ENCODE data around the gene NXNL1.
"Not testable (repeated sequence)": the region's sequence is repeated elsewhere in the genome, so short reads cannot be mapped to it uniquely, and the experiment has no call there.

NXNL1 gene

GRCh38 chr19:17460372-17461230, at the start of gene NXNL1:
NXNL1 (minus strand) TSS chr19:17460926; CDS start chr19:17460869, 57 bp downstream.
- Histone ChIP-seq H3K36me3 (ENCODE audit: control insufficient read depth, insufficient read depth, low read length) (no peaks in the 10 kb centered on the region), H3K4me3 (ENCODE audit: low read length) (no peak within 1 kb of the TSS), H3K4me1 (ENCODE audit: control insufficient read depth, insufficient read depth, low read length) (no peaks in the 10 kb centered on the region), H3K27me3 (ENCODE audit: control insufficient read depth, insufficient read depth, low read length) (peaks cover 5% of the 10 kb centered on the region), H3K27ac (ENCODE audit: low read depth, low read length) (no peak within 1 kb of the TSS), H3K9ac (ENCODE audit: low read length) (no peak within 1 kb of the TSS)

DNA sequence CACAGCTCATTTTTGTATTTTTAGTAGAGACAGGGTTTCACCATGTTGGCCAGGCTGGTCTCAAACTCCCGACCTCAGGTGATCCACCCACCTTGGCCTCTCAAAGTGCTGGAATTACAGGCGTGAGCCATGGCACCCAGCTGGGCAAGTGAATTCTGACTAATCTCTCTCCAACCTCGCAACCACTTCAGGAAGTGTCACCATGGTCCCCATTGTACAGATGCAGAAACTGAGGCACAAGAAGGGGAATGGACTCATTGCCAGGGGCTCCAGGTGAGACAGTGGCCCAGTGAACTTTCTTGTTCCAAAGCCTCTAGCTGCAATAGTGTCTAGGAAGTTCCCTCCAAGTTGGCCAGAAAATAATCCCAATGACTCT, 47.8 kb upstream of the NXNL1 start:
- not testable (repeated sequence) for H3K27ac ChIP-seq (ENCODE audit: low read depth, low read length); H3K36me3 ChIP-seq (ENCODE audit: control insufficient read depth, insufficient read depth, low read length); H3K9ac ChIP-seq (ENCODE audit: low read length); H3K4me1 ChIP-seq (ENCODE audit: control insufficient read depth, insufficient read depth, low read length); H3K27me3 ChIP-seq (ENCODE audit: control insufficient read depth, insufficient read depth, low read length); H3K4me3 ChIP-seq (ENCODE audit: low read length)

GRCh38 chr19:17506745-17507144, 46.0 kb upstream of the NXNL1 start:
- Histone ChIP-seq H3K27me3 (ENCODE audit: control insufficient read depth, insufficient read depth, low read length) (no peaks in the 10 kb centered on the region), H3K9ac (ENCODE audit: low read length) (no peak overlapping the region), H3K4me1 (ENCODE audit: control insufficient read depth, insufficient read depth, low read length) (peaks cover 6% of the 10 kb centered on the region), H3K36me3 (ENCODE audit: control insufficient read depth, insufficient read depth, low read length) (no peaks in the 10 kb centered on the region), H3K27ac (ENCODE audit: low read depth, low read length) (no peak overlapping the region), H3K4me3 (ENCODE audit: low read length) (no peak overlapping the region)

GRCh38 chr19:17505223-17505622, 44.5 kb upstream of the NXNL1 start:
- H3K27ac ChIP-seq (ENCODE audit: low read depth, low read length) = peak overlapping the region; percentile 32
- no peak overlapping the region for H3K4me3 ChIP-seq (ENCODE audit: low read length)
- peaks cover 2% of the 10 kb centered on the region for H3K4me1 ChIP-seq (ENCODE audit: control insufficient read depth, insufficient read depth, low read length)
- no peaks in the 10 kb centered on the region for H3K36me3 ChIP-seq (ENCODE audit: control insufficient read depth, insufficient read depth, low read length)
- no peaks in the 10 kb centered on the region for H3K27me3 ChIP-seq (ENCODE audit: control insufficient read depth, insufficient read depth, low read length)
- H3K9ac ChIP-seq (ENCODE audit: low read length) = no peak overlapping the region

- no peak overlapping the region for H3K27ac ChIP-seq (ENCODE audit: low read depth, low read length)
Measured at GRCh38 chr19:17504456-17504855, 43.7 kb upstream of the NXNL1 start.

GRCh38 chr19:17504030-17504429, 43.3 kb upstream of the NXNL1 start:
- H3K27ac ChIP-seq (ENCODE audit: low read depth, low read length) = no peak overlapping the region
- no peaks in the 10 kb centered on the region for H3K36me3 ChIP-seq (ENCODE audit: control insufficient read depth, insufficient read depth, low read length)
- no peak overlapping the region for H3K9ac ChIP-seq (ENCODE audit: low read length)
- H3K27me3 ChIP-seq (ENCODE audit: control insufficient read depth, insufficient read depth, low read length) = no peaks in the 10 kb centered on the region
- H3K4me1 ChIP-seq (ENCODE audit: control insufficient read depth, insufficient read depth, low read length) = no peaks in the 10 kb centered on the region
- no peak overlapping the region for H3K4me3 ChIP-seq (ENCODE audit: low read length)

More at GRCh38 chr19:17504456-17504855, 43.7 kb upstream of the NXNL1 start:
- Histone ChIP-seq H3K4me1 (ENCODE audit: control insufficient read depth, insufficient read depth, low read length) (no peaks in the 10 kb centered on the region), H3K27me3 (ENCODE audit: control insufficient read depth, insufficient read depth, low read length) (no peaks in the 10 kb centered on the region), H3K9ac (ENCODE audit: low read length) (no peak overlapping the region), H3K36me3 (ENCODE audit: control insufficient read depth, insufficient read depth, low read length) (no peaks in the 10 kb centered on the region), H3K4me3 (ENCODE audit: low read length) (no peak overlapping the region)

DNA sequence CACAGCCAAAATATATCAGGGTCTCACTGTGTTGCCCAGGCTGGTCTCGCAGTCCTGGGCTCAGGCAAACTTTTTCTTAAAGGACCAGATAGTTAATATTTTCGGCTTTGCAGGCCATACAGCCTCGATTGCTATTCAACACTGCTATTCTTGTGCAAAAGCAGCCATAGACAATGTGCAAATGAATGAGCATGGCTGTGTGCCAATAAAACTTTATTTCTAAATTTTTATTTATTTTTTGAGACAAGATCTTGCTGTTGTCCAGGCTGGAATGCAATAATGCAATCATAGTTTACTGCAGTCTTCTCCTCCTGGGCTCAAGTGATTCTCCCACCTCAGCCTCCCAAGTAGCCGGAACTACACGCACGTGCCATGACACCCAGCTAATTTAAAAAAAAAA, 42.5 kb upstream of the NXNL1 start:
- H3K27ac ChIP-seq (ENCODE audit: low read depth, low read length) = no peak overlapping the region

DNA sequence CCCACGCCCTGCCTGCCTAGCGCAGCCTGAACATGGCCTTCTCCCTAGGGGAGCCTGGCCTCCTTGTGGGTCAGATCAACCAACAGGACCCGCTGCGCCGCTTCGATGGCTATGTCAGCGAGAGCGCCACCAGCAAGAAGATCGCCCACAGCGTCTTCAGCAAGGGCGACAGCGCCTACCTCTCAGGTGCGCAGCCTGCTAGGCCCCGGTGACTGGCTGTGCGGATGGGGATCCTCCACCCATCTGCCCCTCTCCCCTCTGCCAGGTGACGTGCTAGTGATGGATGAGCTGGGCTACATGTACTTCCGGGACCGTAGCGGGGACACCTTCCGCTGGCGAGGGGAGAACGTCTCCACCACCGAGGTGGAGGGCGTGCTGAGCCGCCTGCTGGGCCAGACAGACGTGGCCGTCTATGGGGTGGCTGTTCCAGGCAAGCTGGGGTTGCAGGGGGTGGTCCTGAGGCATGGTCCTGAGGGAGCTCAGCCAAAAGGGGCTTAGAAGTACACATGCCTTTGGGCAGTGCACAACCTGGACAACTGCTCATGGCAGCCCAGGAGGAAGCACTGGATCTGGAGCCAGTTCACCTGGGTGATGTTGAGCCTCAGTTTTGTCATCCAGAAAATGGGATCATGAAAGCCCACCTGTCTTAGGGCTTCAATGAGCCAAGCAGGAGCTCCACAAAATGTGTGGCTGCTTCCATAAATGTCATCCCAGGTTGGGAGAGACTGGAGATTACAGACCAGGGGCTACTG, 39.9 kb upstream of the NXNL1 start:
- no peak overlapping the region for H3K9ac ChIP-seq (ENCODE audit: low read length)
- H3K27ac ChIP-seq (ENCODE audit: low read depth, low read length) = no peak overlapping the region
- no peaks in the 10 kb centered on the region for H3K4me1 ChIP-seq (ENCODE audit: control insufficient read depth, insufficient read depth, low read length)
- no peaks in the 10 kb centered on the region for H3K27me3 ChIP-seq (ENCODE audit: control insufficient read depth, insufficient read depth, low read length)
- no peak overlapping the region for H3K4me3 ChIP-seq (ENCODE audit: low read length)
- no peaks in the 10 kb centered on the region for H3K36me3 ChIP-seq (ENCODE audit: control insufficient read depth, insufficient read depth, low read length)

More for the DNA sequence above, 42.5 kb upstream of the NXNL1 start:
- Histone ChIP-seq H3K27me3 (ENCODE audit: control insufficient read depth, insufficient read depth, low read length) (no peaks in the 10 kb centered on the region), H3K9ac (ENCODE audit: low read length) (no peak overlapping the region), H3K36me3 (ENCODE audit: control insufficient read depth, insufficient read depth, low read length) (no peaks in the 10 kb centered on the region), H3K4me1 (ENCODE audit: control insufficient read depth, insufficient read depth, low read length) (no peaks in the 10 kb centered on the region), H3K4me3 (ENCODE audit: low read length) (no peak overlapping the region)

- no peaks in the 10 kb centered on the region for H3K27me3 ChIP-seq (ENCODE audit: control insufficient read depth, insufficient read depth, low read length)
- no peak overlapping the region for H3K4me3 ChIP-seq (ENCODE audit: low read length)
- no peaks in the 10 kb centered on the region for H3K36me3 ChIP-seq (ENCODE audit: control insufficient read depth, insufficient read depth, low read length)
- no peaks in the 10 kb centered on the region for H3K4me1 ChIP-seq (ENCODE audit: control insufficient read depth, insufficient read depth, low read length)
- H3K27ac ChIP-seq (ENCODE audit: low read depth, low read length) = no peak overlapping the region
- H3K9ac ChIP-seq (ENCODE audit: low read length) = no peak overlapping the region
Measured at GRCh38 chr19:17499648-17500446, 39.1 kb upstream of the NXNL1 start.

GRCh38 chr19:17499025-17499424, 38.3 kb upstream of the NXNL1 start:
- not testable (repeated sequence) for H3K36me3 ChIP-seq (ENCODE audit: control insufficient read depth, insufficient read depth, low read length); H3K4me1 ChIP-seq (ENCODE audit: control insufficient read depth, insufficient read depth, low read length); H3K4me3 ChIP-seq (ENCODE audit: low read length); H3K27me3 ChIP-seq (ENCODE audit: control insufficient read depth, insufficient read depth, low read length); H3K9ac ChIP-seq (ENCODE audit: low read length); H3K27ac ChIP-seq (ENCODE audit: low read depth, low read length)

DNA sequence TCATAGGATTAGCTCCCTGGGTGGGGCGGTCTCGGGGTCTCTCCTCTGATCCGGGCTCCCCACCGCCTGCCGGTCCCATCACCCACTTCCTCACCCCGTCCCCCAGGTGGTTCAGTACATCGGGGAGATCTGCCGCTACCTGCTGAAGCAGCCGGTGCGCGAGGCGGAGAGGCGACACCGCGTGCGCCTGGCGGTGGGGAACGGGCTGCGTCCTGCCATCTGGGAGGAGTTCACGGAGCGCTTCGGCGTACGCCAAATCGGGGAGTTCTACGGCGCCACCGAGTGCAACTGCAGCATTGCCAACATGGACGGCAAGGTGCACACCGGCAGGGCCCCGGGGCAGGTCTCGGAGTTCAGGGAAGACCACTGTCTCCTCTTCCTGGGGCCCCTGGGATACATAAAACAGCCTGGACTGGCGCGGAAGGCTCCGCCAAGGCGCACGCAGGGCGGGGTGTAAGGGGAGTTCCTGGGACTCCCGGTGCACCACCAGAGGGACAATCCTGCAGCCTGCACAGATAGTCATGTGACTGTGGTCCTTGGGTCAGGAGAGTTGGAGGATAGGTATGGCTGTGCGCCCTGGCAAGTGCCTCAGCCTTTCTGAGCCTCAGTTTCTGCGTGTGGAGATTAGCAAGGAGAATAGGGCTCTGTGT, 36.5 kb upstream of the NXNL1 start:
- no peak overlapping the region for H3K9ac ChIP-seq (ENCODE audit: low read length)
- no peaks in the 10 kb centered on the region for H3K36me3 ChIP-seq (ENCODE audit: control insufficient read depth, insufficient read depth, low read length)
- no peaks in the 10 kb centered on the region for H3K27me3 ChIP-seq (ENCODE audit: control insufficient read depth, insufficient read depth, low read length)
- no peak overlapping the region for H3K27ac ChIP-seq (ENCODE audit: low read depth, low read length)
- H3K4me1 ChIP-seq (ENCODE audit: control insufficient read depth, insufficient read depth, low read length) = no peaks in the 10 kb centered on the region
- no peak overlapping the region for H3K4me3 ChIP-seq (ENCODE audit: low read length)
